IMR-90 (cell line): Measurements from ENCODE around the gene GALP. TPM values are rescaled to one million over a fixed set of nuclear protein-coding genes. Genes with fewer than 3 reads are reported as not detected.
A peak's percentile ranks its signal among the peaks of the same experiment; 100 is the strongest.

Source experiments
- ATAC-seq: fragments of 200-7000 bp; cut with Tn5 transposase; 2 replicates; pipeline ENCODE4 v1.9.1; 2020; ENCODE audit warnings: low read depth, mild to moderate bottlenecking, moderate library complexity
- BruUV-seq: library from RNA; stranded (reverse); fragments of 400-500 nt; replicated peaks from 2 replicates; lab custom pipeline; 2021; lab: Mats Ljungman, UMichigan
- CTCF ChIA-PET: fragments of 300-600 bp; formaldehyde crosslinking; extraction: SDS; loops from one replicate; lab custom pipeline; 2021; ENCODE audit warnings: antibody characterized with exemption; lab: Yijun Ruan, JAX
- POLR2A ChIA-PET: fragments of 300-600 bp; sonication (Branson Sonifier 250); formaldehyde crosslinking; loops from one replicate; lab custom pipeline; 2022; ENCODE audit warnings: antibody characterized with exemption; ENCODE audit not compliant: unreplicated experiment; lab: Charles Lee
- DNase-seq: peaks from one replicate; pipeline ENCODE4 v3.0.0; 2013
- H2AFZ ChIP-seq: replicated peaks from 2 replicates; pipeline ENCODE3; 2013; ENCODE audit warnings: low read length, mild to moderate bottlenecking; ENCODE audit not compliant: poor library complexity
- H2AK5ac ChIP-seq: 2 replicates; pipeline ENCODE4 v1.6.1; 2013; ENCODE audit warnings: low read depth, low read length, inconsistent platforms
- H2AK9ac ChIP-seq: replicated peaks from 2 replicates; pipeline ENCODE3; 2013; ENCODE audit warnings: mild to moderate bottlenecking, low read depth, low read length, moderate library complexity; ENCODE audit not compliant: poor library complexity
- H2BK120ac ChIP-seq: 2 replicates; pipeline ENCODE4 v1.6.1; 2013; ENCODE audit warnings: low read depth, low read length, inconsistent platforms
- H2BK15ac ChIP-seq: 3 replicates; pipeline ENCODE4 v1.6.1; 2013; ENCODE audit warnings: low read depth, low read length, inconsistent platforms
- H2BK20ac ChIP-seq: 2 replicates; pipeline ENCODE4 v1.6.1; 2013; ENCODE audit warnings: low read depth, mild to moderate bottlenecking, inconsistent platforms, low read length, moderate library complexity
- H2BK5ac ChIP-seq: 2 replicates; pipeline ENCODE4 v1.6.1; 2013; ENCODE audit warnings: mild to moderate bottlenecking, low read depth, low read length, inconsistent platforms; ENCODE audit not compliant: poor library complexity, severe bottlenecking
- H3K14ac ChIP-seq: replicated peaks from 2 replicates; pipeline ENCODE4 v1.6.1; 2013; ENCODE audit warnings: low read depth, low read length, inconsistent platforms
- H3K18ac ChIP-seq: 2 replicates; pipeline ENCODE4 v1.6.1; 2013; ENCODE audit warnings: low read depth, low read length, control low read depth
- H3K23ac ChIP-seq: 2 replicates; pipeline ENCODE4 v1.6.1; 2013; ENCODE audit warnings: low read depth, low read length, inconsistent platforms
- H3K27ac ChIP-seq: 2 replicates; pipeline ENCODE4 v1.5.1; 2013; ENCODE audit warnings: mild to moderate bottlenecking, control low read depth, low read length; ENCODE audit not compliant: insufficient read depth
- H3K27me3 ChIP-seq: 2 replicates; pipeline ENCODE4 v1.6.1; 2013; ENCODE audit warnings: low read length; ENCODE audit not compliant: control insufficient read depth, insufficient read depth
- H3K36me3 ChIP-seq: 2 replicates; pipeline ENCODE4 v1.6.1; 2013; ENCODE audit warnings: low read length, mixed read lengths; ENCODE audit not compliant: control insufficient read depth, insufficient read depth
- H3K4ac ChIP-seq: 2 replicates; pipeline ENCODE4 v1.6.1; 2013; ENCODE audit warnings: low read depth, low read length, inconsistent platforms
- H3K4me1 ChIP-seq: 2 replicates; pipeline ENCODE4 v1.6.1; 2013; ENCODE audit warnings: low read length, mixed read lengths; ENCODE audit not compliant: control insufficient read depth, insufficient read depth
- H3K4me2 ChIP-seq: 2 replicates; pipeline ENCODE4 v1.6.1; 2013; ENCODE audit warnings: low read depth, mild to moderate bottlenecking, control low read depth, low read length, moderate library complexity
- H3K4me3 ChIP-seq: 2 replicates; pipeline ENCODE4 v1.5.1; 2013; ENCODE audit warnings: low read depth, mild to moderate bottlenecking, control low read depth, low read length, moderate library complexity; ENCODE audit not compliant: insufficient read depth
- H3K56ac ChIP-seq: 2 replicates; pipeline ENCODE4 v1.6.1; 2013; ENCODE audit warnings: low read length, inconsistent platforms; ENCODE audit not compliant: insufficient read depth; ENCODE audit errors: extremely low read depth
- H3K79me1 ChIP-seq, 2 experiments: 2 replicates each; pipeline ENCODE4 v1.6.1; 2013; ENCODE audit warnings: low read length in 2 of 2, inconsistent platforms in 1 of 2, low read depth in 1 of 2
- H3K9ac ChIP-seq: 2 replicates; pipeline ENCODE4 v1.6.1; 2013; ENCODE audit warnings: low read depth, low read length, control low read depth
- H3K9me1 ChIP-seq: 2 replicates; pipeline ENCODE4 v1.6.1; 2013; ENCODE audit warnings: low read length, inconsistent platforms; ENCODE audit not compliant: insufficient read depth
- H3K9me3 ChIP-seq: 2 replicates; pipeline ENCODE4 v1.6.1; 2013; ENCODE audit warnings: low read length; ENCODE audit not compliant: control insufficient read depth, insufficient read depth
- H4K20me1 ChIP-seq: 2 replicates; pipeline ENCODE4 v1.6.1; 2013; ENCODE audit warnings: low read length, inconsistent platforms; ENCODE audit not compliant: insufficient read depth
- H4K5ac ChIP-seq: 2 replicates; pipeline ENCODE4 v1.6.1; 2013; ENCODE audit warnings: mild to moderate bottlenecking, low read depth, low read length, control low read depth
- H4K8ac ChIP-seq, 2 experiments: 2 replicates each; pipeline ENCODE4 v1.6.1; 2013; ENCODE audit warnings: low read depth in 2 of 2, low read length in 2 of 2, control low read depth in 1 of 2, inconsistent platforms in 1 of 2
- H4K91ac ChIP-seq: 2 replicates; pipeline ENCODE4 v1.6.1; 2013; ENCODE audit warnings: low read depth, low read length, inconsistent platforms; ENCODE audit not compliant: insufficient read depth
- BHLHE40 ChIP-seq: fragments of 150-350 bp; IDR thresholded peaks from 2 replicates; pipeline ENCODE4 v1.6.1; 2016; ENCODE audit warnings: mild to moderate bottlenecking, low read depth, low read length
- CEBPB ChIP-seq: IDR thresholded peaks from 2 replicates; pipeline ENCODE4 v1.6.1; 2012; ENCODE audit warnings: low read depth, low read length, improper control_type of control experiment
- CTCF ChIP-seq: conservative IDR thresholded peaks from 2 replicates; pipeline ENCODE4 v1.5.1; 2012; ENCODE audit warnings: mild to moderate bottlenecking, low read depth, low read length, improper control_type of control experiment
- ELK1 ChIP-seq: fragments of 150-350 bp; IDR thresholded peaks from 2 replicates; pipeline ENCODE4 v1.6.1; 2016; ENCODE audit warnings: low read depth, mild to moderate bottlenecking, low read length, moderate library complexity, borderline replicate concordance
- MAZ ChIP-seq: IDR thresholded peaks from 2 replicates; pipeline ENCODE4 v1.6.1; 2012; ENCODE audit warnings: low read depth, mild to moderate bottlenecking, low read length, improper control_type of control experiment, moderate library complexity, borderline replicate concordance
- MXI1 ChIP-seq: IDR thresholded peaks from 2 replicates; pipeline ENCODE4 v1.6.1; 2012; ENCODE audit warnings: low read depth, mild to moderate bottlenecking, low read length, moderate library complexity, borderline replicate concordance
- NFE2L2 ChIP-seq: fragments of 150-350 bp; IDR thresholded peaks from 2 replicates; pipeline ENCODE4 v1.6.1; 2016; ENCODE audit warnings: low read depth, mild to moderate bottlenecking, low read length
- RAD21 ChIP-seq: IDR thresholded peaks from 2 replicates; pipeline ENCODE4 v1.6.1; 2012; ENCODE audit warnings: low read length, improper control_type of control experiment
- RCOR1 ChIP-seq: IDR thresholded peaks from 2 replicates; pipeline ENCODE4 v1.6.1; 2012; ENCODE audit warnings: mild to moderate bottlenecking, low read length, improper control_type of control experiment; ENCODE audit not compliant: insufficient replicate concordance
- RFX5 ChIP-seq: IDR thresholded peaks from 2 replicates; pipeline ENCODE4 v1.8.0; 2012; ENCODE audit warnings: low read depth, mild to moderate bottlenecking, low read length, moderate library complexity
- SMC3 ChIP-seq: fragments of 150-350 bp; IDR thresholded peaks from 2 replicates; pipeline ENCODE4 v1.6.1; 2016; ENCODE audit warnings: low read depth, mild to moderate bottlenecking, antibody characterized with exemption, low read length, moderate library complexity
- USF2 ChIP-seq: fragments of 150-350 bp; IDR thresholded peaks from 2 replicates; pipeline ENCODE4 v1.6.1; 2017; ENCODE audit warnings: mild to moderate bottlenecking, antibody characterized with exemption, low read length, low read depth
- WGBS, 2 experiments: methylation state at CpG; one replicate each; pipeline versions ENCODE4 v1.1.5 to v1.1.7; 2013; ENCODE audit warnings: missing lambda C conversion rate in 2 of 2; ENCODE audit not compliant: insufficient read length in 1 of 2; ENCODE audit errors: extremely low coverage in 2 of 2; 5-methylcytosine and 5-hydroxymethylcytosine counted together
- dilution Hi-C: fragments of 300-500 bp; cut with HindIII; formaldehyde crosslinking; loops from one replicate; pipeline ENCODE4 v1.14.3; 2018; ENCODE audit warnings: low sequenced_read_pairs; ENCODE audit not compliant: unreplicated experiment
- in situ Hi-C: fragments of 300-500 bp; cut with MboI; formaldehyde crosslinking; loops from 3 replicates; pipeline ENCODE4 v1.14.3; 2019; ENCODE audit warnings: low sequenced_read_pairs, inconsistent platforms, mixed read lengths
- intact Hi-C: fragments of 100-400 bp; cut with micrococcal nuclease; formaldehyde crosslinking; loops from 2 replicates; pipeline ENCODE4 v1.10.0; 2022
- polyA plus RNA-seq, 3 experiments: library from polyadenylated mRNA; depleted of rRNA; stranded (reverse); fragments of >200 nt; gene quantifications; 2 replicates each; pipeline ENCODE4 v1.2.3, GENCODE V29; 2012; ENCODE audit warnings: low replicate concordance in 1 of 3
- total RNA-seq: library from RNA; depleted of rRNA; stranded (reverse); fragments of >200 nt; gene quantifications from 2 replicates; pipeline ENCODE4 v1.2.3, GENCODE V29; 2012

GALP gene
- total and polyA plus RNA-seq, 2 of the 4 experiments (the other 2 are of a cell fraction) = not detected

GRCh38 chr19:56155124-56155687 lies 20.6 kb upstream of the GALP start:
- H4K91ac ChIP-seq = no peak overlapping the region
- no peaks in the 10 kb centered on the region for H3K27me3 ChIP-seq
- peaks cover 5% of the 10 kb centered on the region; the same call in 1 of the 2 replicates for H3K4me1 ChIP-seq
- no peak overlapping the region for H2BK120ac ChIP-seq
- H3K23ac ChIP-seq = no peak overlapping the region
- H2BK5ac ChIP-seq = no peak overlapping the region
- ATAC-seq (no peak), DNase-seq (no peak)
- no peak overlapping the region for H2BK15ac ChIP-seq
- H3K27ac ChIP-seq = no peak overlapping the region
- H3K18ac ChIP-seq = no peak overlapping the region
- ChIA-PET CTCF (no interaction called here), POLR2A (no interaction called here)
- H3K4me2 ChIP-seq = no peak overlapping the region
- TF ChIP-seq ELK1 (no peak), CTCF (peak; percentile 31; the same call in 1 of the 2 replicates), RCOR1 (no peak), CEBPB (no peak), MXI1 (no peak), NFE2L2 (no peak), MAZ (no peak), BHLHE40 (no peak), RAD21 (peak; percentile 20), RFX5 (no peak), SMC3 (no peak), USF2 (no peak)
- H4K8ac ChIP-seq = no peak overlapping the region
- no peak overlapping the region for H2AFZ ChIP-seq
- no peak overlapping the region for H3K14ac ChIP-seq
- H2AK9ac ChIP-seq = peak overlapping the region; percentile 34
- H3K4ac ChIP-seq = no peak overlapping the region
- dilution Hi-C loops (no loop called here), intact Hi-C loops (no loop called here), in situ Hi-C loops (no loop called here)
- BruUV-seq = no TSS peak
- no peak overlapping the region for H3K56ac ChIP-seq
- peaks cover 17 to 20% of the 10 kb centered on the region in 2 experiments for H3K79me1 ChIP-seq
- no peak overlapping the region for H2BK20ac ChIP-seq
- no peak overlapping the region for H2AK5ac ChIP-seq
- H3K9me3 ChIP-seq = no peaks in the 10 kb centered on the region
- no peak overlapping the region for H4K5ac ChIP-seq
- peaks cover 22% of the 10 kb centered on the region for H4K20me1 ChIP-seq
- peaks cover 30% of the 10 kb centered on the region for H3K36me3 ChIP-seq
- peaks cover 6% of the 10 kb centered on the region; the same call in 1 of the 2 replicates for H3K9me1 ChIP-seq
- no peak overlapping the region for H3K4me3 ChIP-seq
- no peak overlapping the region for H3K9ac ChIP-seq
- WGBS, 2 experiments = no CpG with 5 or more reads among the region's 17 CpGs
